HepG2 (cell line): ENCODE data around the gene KIF2C. TPM values are rescaled to one million over a fixed set of nuclear protein-coding genes. Genes with fewer than 3 reads are reported as not detected.

Source experiments
- ERF ChIP-seq: IDR thresholded peaks from 2 replicates; pipeline ENCODE4 v1.6.1; 2018; ENCODE audit warnings: missing biosample characterization, missing genetic modification reagents
- FOXK1 ChIP-seq: sonication (generic); formaldehyde crosslinking; IDR thresholded peaks from 2 replicates; pipeline ENCODE4 v1.4.0; 2020; ENCODE audit warnings: low read depth, missing genetic modification reagents, borderline replicate concordance
- FOXO4 ChIP-seq: sonication (generic); formaldehyde crosslinking; conservative IDR thresholded peaks from 2 replicates; pipeline ENCODE4 v1.8.1; 2023; ENCODE audit warnings: missing genetic modification reagents
- GZF1 ChIP-seq: sonication (generic); formaldehyde crosslinking; IDR thresholded peaks from 2 replicates; pipeline ENCODE4 v1.5.1; 2020; ENCODE audit warnings: mild to moderate bottlenecking, missing genetic modification reagents
- IKZF1 ChIP-seq: fragments of 450-650 bp; IDR thresholded peaks from 2 replicates; pipeline ENCODE4 v1.7.1; 2016
- JUND ChIP-seq: sonication (generic); formaldehyde crosslinking; IDR thresholded peaks from 2 replicates; pipeline ENCODE4 v1.8.0; 2022; ENCODE audit warnings: mild to moderate bottlenecking, missing genetic modification reagents
- RBFOX2 ChIP-seq: fragments of 200-400 bp; formaldehyde crosslinking; IDR thresholded peaks from 2 replicates; pipeline ENCODE4 v1.6.1; 2017; ENCODE audit warnings: low read depth, mild to moderate bottlenecking, low read length
- RERE ChIP-seq: IDR thresholded peaks from 2 replicates; pipeline ENCODE4 v1.6.1; 2016; ENCODE audit warnings: low read depth, missing genetic modification reagents, missing compliant biosample characterization
- TBL1XR1 ChIP-seq: fragments of 150-350 bp; IDR thresholded peaks from 2 replicates; pipeline ENCODE4 v1.6.1; 2014; ENCODE audit warnings: borderline replicate concordance, low read length; ENCODE audit not compliant: partially characterized antibody
- TRIM24 ChIP-seq: sonication (generic); formaldehyde crosslinking; IDR thresholded peaks from 2 replicates; pipeline ENCODE4 v1.8.0; 2022; ENCODE audit warnings: mild to moderate bottlenecking, missing genetic modification reagents
- USF2 ChIP-seq, 2 experiments: sonication (generic) in 1 of 2; formaldehyde crosslinking in 1 of 2; IDR thresholded peaks; 2 replicates each; pipeline versions ENCODE4 v1.5.1 to v1.6.1; 2011 to 2020; ENCODE audit warnings: borderline replicate concordance in 1 of 2, low read depth in 1 of 2, low read length in 1 of 2, mild to moderate bottlenecking in 1 of 2, missing genetic modification reagents in 1 of 2, moderate library complexity in 1 of 2
- ZBTB44 ChIP-seq: sonication (generic); formaldehyde crosslinking; IDR thresholded peaks from 2 replicates; pipeline ENCODE4 v1.4.0; 2020; ENCODE audit warnings: missing genetic modification reagents
- ZBTB7A ChIP-seq: sonication (generic); formaldehyde crosslinking; IDR thresholded peaks from 2 replicates; pipeline ENCODE4 v1.8.0; 2022; ENCODE audit warnings: mild to moderate bottlenecking, missing genetic modification reagents
- ZIK1 ChIP-seq: sonication (generic); formaldehyde crosslinking; IDR thresholded peaks from 2 replicates; pipeline ENCODE4 v1.5.0; 2020; ENCODE audit warnings: mild to moderate bottlenecking, low read depth, missing genetic modification reagents, borderline replicate concordance
- ZZZ3 ChIP-seq: sonication (generic); formaldehyde crosslinking; IDR thresholded peaks from 2 replicates; pipeline ENCODE4 v1.4.0; 2020; ENCODE audit warnings: missing genetic modification reagents, mild to moderate bottlenecking, borderline replicate concordance
- polyA plus RNA-seq, 8 experiments: library from polyadenylated mRNA; depleted of rRNA in 3 of 8; stranded (reverse) in 7 of 8; unstranded in 1 of 8; fragments of >200 nt; fragmentation: Illumina TruSeq in 4 of 8; extraction: Trizol in 4 of 8; gene quantifications; 2 replicates each; pipeline versions ENCODE4 v1.2.1 to v1.2.3, GENCODE V29; 2011 to 2016; ENCODE audit warnings: low read depth in 4 of 8, missing spikeins in 1 of 8, mixed read lengths in 1 of 8; ENCODE audit not compliant: insufficient read depth in 1 of 8
- total RNA-seq, 5 experiments: library from RNA; depleted of rRNA; stranded (reverse); fragments of >200 nt; fragmentation: Illumina TruSeq; extraction: Trizol; gene quantifications; 2 replicates each; pipeline ENCODE4 v1.2.3, GENCODE V29; 2016; ENCODE audit warnings: low read depth in 1 of 5

The KIF2C gene
- total and polyA plus RNA-seq, 2 of the 13 experiments (the other 11 are each of a cell fraction or from before 2014, with no cell fraction given) = 29.7 to 53.7 TPM

- TF ChIP-seq RERE (CRISPR knock-in tag) = no peak
- TF ChIP-seq ZBTB7A (CRISPR knock-in tag) = peak; percentile 64; the same call in 1 of the 2 replicates
- no peak for TF ChIP-seq ZIK1 (CRISPR knock-in tag)
- no peak for TF ChIP-seq IKZF1
- no peak for TF ChIP-seq JUND
- TF ChIP-seq TBL1XR1 = no peak
- TF ChIP-seq FOXK1 (CRISPR knock-in tag) = peak; percentile 51; the same call in 1 of the 2 replicates
- 0 out of 2 replicates have a peak, but pooled peaks have one; percentile 78 for TF ChIP-seq FOXO4
- TF ChIP-seq RBFOX2 = peak; percentile 81
- TF ChIP-seq TRIM24 (CRISPR knock-in tag) = no peak
- no peak for TF ChIP-seq ZBTB44 (CRISPR knock-in tag)
- peak; percentile 76; the same call in 1 of the 2 replicates for TF ChIP-seq ERF
- TF ChIP-seq ZZZ3 (CRISPR knock-in tag) = no peak
- no peak for TF ChIP-seq USF2 (IDR thresholded peaks at IDR 0.05; ENCODE audit: low read depth, low read length)
- TF ChIP-seq USF2 (CRISPR knock-in tag; IDR thresholded peaks at IDR 0.05; ENCODE audit: borderline replicate concordance) = no peak; the same call in 1 of the 2 replicates
- TF ChIP-seq GZF1 = no peak
These were observed at the start of gene KIF2C (continued) for GRCh38 chr1:44739307-44740178.
